Renal pelvis (tissue), 12 donors: ENCODE data around the gene SORBS1. TPM values are rescaled to one million over a fixed set of nuclear protein-coding genes. Genes with fewer than 3 reads are reported as not detected.

ENCODE experiments used
- DNase-seq: peaks from one replicate; pipeline ENCODE4 v3.0.0-alpha.2; 2013
- long read RNA-seq, 16 experiments: transcript quantifications; one replicate each; lab custom pipeline, GENCODE V29; 2026
- polyA plus RNA-seq, 3 donors: library from polyadenylated mRNA; unstranded; fragments of 120-200 nt; gene quantifications; one replicate each; pipeline ENCODE4 v1.2.1, GENCODE V29; 2013; ENCODE audit not compliant: insufficient read length in 3 of 3

Gene SORBS1
- 10 to 100 TPM; 27.0 to 35.1 (median 28.2) TPM for polyA plus RNA-seq
- long read RNA-seq, donor 1, result 0 reads
- long read RNA-seq, donor 2, result 0 reads
- long read RNA-seq, donor 3, full-length matches to known transcripts, result 1 of 1 reads
- long read RNA-seq, donor 3, partial matches to known transcripts, result 0 of 1 reads
- long read RNA-seq, donor 3, other reads (novel, unspliced or antisense), result 0 of 1 reads
- long read RNA-seq, donor 4, result 0 reads
- long read RNA-seq, donor 5, result 0 reads
- long read RNA-seq, donor 6, result 0 reads
- long read RNA-seq, donor 7, result 0 reads
- long read RNA-seq, donor 8, result 0 reads
- long read RNA-seq, donor 9, result 0 reads
- long read RNA-seq, donor 10, full-length matches to known transcripts, result 1 of 1 reads
- long read RNA-seq, donor 10, partial matches to known transcripts, result 0 of 1 reads
- long read RNA-seq, donor 10, other reads (novel, unspliced or antisense), result 0 of 1 reads
- long read RNA-seq, donor 11, partial matches to known transcripts, result 6 of 6 reads
- long read RNA-seq, donor 11, other reads (novel, unspliced or antisense), result 0 of 6 reads
- long read RNA-seq, donor 12, result 0 reads
- long read RNA-seq, donor 13, result 0 reads
- long read RNA-seq, donor 14, result 0 reads
- long read RNA-seq, donor 15, result 0 reads
- long read RNA-seq, donor 16, result 0 reads

DNA sequence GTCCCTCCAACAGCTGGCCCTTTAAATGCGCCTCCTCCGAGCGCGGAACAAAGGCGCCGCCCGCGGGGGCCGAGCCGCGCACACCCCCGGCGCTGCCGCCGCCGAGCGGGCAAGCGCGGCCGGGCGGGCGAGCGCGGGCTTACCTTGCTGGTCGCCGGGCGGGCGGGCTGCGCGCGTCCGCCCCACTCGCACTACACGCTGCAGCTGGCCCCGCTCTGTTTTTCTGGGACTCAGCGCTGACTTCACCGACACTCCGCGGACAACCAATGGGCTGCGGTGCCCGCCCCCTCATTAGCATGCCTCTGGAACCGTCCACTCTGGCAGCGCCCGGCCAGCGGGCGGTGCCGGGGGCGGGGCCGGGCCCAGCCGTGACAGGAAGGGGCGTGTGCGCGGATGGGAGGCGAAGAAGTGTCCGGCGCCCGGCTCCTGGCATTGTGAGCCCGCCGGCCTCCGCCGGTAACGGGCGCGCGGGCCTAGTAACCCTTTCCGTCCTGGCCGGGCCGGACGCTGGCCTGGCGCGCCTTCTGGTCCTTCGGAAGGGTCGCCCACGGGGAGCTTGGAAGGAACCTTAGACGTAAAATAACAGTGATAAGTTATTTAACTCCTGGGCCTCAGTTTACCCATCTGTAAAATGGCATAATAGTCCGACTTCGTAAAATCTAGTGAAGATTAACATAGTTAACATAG, at the start of gene SORBS1:
SORBS1 (minus strand) TSS at position 195 of the 687 bp plus-strand sequence. CDS start 120,236 bp downstream, outside the sequence.
- DNase-seq, result peak; percentile 97

DNA sequence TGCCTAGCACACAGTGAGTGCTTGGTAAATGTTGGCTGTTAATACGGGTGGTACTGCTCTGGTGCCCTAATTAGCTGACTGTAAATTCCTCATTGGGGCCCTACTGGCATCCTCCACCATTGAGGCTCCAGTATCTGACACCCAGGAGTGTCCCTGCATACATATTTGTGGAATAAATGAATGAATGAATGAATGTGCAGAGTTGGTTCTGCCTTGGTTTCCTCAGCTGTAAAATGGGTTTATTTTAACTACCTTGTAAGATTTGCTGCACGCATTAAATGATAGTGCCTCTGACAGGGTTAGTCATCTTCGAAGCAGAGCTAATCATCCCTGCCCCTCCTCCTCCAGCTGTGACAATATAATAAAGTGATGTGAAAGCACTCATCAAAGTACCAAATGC, 49.6 kb upstream of the SORBS1 start:
- no peak for DNase-seq

DNA sequence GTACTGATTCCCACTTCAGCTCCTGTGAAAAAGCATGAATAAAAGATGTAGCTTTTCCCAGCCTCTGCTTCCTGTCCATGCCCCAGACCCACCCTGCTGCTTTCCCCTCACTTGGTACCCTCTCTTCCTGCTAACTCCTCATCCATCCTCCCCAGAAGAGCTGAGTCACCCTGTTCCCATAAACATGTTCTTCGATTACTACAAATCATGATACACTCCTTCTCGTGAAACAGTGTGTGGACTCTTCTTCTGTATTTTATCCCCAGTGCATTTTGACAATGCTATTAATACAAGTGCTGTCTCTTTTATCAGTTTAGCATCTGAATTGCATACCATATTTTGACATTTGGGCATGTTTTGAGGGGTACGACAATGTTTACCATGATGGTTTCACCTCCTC, 45.8 kb upstream of the SORBS1 start:
- no peak for DNase-seq

DNA sequence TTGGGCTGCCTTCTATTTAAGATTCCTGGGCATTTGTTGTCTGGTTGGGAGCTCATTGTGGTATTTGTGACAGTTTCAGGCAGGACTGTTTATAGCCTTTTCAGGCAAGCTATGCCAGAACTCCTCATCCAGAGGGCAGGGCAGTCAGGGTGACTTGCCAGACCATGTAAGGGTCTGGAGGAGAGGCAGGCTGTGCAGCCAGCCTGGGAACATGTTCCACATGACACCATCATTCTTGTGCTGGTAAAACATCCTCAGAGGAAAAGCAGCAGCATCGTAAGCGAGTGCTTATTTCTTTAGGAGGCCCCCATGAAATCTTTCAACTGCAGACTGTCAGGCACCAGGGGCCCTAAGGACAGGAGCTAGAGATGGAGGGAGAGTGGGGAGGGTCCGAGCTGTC, 44.0 kb upstream of the SORBS1 start:
- DNase-seq, result no peak

DNA sequence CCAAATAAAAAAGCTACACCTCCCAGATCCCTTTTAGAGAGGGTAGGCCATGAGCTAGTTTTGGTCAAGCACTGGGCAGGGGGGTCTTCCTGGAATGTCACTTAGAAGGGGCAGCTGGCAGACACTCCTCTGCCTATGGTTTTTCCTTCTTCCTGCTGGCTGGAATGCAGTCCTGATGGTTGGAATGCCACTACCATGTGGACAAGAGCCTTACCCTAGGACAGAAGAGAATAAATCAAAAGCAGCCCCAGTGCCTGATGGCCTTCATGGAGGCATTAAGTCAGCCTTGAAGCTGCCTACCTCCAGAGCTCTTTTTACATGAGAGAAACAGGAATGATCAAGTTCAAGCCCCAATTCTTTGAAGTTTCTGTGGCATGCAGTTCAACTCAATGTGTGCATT, 43.5 kb upstream of the SORBS1 start:
- no peak for DNase-seq

DNA sequence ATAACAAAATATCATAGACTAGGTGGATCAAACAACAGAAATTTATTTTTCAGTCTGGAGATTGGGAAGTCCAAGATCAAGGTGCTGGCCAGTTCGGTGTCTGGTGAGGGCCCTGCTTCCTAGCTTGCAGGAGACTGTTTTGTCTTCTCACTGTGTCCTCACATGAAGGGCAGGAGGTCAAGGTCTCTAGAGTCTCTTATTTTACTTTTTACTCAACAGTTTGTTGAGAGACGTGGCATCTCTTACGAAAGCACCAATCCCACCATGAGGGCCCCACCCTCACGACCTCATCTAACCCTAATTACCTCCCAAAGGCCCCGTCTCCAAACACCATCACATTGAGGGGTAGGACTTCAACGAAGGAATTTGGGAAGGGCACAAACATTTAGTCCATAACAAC, 41.2 kb upstream of the SORBS1 start:
- DNase-seq, result no peak

DNA sequence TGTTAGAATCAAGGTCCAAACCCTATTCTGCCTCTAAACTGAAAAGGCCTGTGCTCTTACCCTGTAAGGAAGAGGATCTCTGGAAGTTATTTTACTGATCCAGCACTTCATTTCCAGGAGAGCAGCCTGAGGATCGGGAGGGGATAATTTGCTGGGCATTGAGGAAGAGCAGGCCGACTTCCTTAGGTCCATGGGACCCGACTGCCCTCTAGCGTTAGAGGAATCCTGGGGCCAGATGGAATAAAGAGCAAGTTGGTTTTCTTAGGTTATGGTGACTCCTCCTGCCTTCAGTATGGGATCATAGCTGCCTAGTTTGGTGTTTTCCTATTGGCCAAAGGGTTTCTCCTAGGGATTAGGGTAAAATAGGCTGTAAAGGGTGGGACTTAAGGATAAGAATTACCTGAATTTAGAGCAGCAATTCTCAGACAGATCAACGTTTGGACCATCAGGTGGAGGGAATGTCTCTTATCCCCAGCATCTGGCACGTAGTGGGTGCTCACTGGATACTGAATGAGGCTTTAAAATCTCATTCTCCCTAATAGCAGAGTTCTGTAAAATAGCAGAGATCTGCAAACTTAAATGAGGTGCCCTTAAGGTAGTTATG, 40.0 kb upstream of the SORBS1 start:
- peak; percentile 92 for DNase-seq

DNA sequence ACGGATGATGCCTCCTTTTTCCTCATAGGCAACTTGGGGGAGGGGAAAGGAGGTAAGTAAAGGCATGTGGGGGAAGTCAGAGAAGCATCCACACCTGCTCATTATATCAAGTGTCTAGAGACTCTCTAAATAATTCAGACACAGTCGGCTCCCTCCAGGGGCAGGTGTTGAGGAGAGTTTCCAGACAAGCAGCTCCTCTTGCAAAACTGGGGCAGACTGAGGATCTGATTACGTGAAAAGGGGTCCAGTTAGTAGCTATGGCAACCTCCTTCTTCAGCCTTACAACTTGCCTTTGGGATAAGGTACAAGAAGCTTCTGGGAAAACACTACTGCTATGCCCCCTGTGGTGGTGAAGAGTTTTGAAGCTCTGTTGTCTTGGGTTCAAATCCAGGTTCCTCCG, 39.0 kb upstream of the SORBS1 start:
- no peak for DNase-seq

DNA sequence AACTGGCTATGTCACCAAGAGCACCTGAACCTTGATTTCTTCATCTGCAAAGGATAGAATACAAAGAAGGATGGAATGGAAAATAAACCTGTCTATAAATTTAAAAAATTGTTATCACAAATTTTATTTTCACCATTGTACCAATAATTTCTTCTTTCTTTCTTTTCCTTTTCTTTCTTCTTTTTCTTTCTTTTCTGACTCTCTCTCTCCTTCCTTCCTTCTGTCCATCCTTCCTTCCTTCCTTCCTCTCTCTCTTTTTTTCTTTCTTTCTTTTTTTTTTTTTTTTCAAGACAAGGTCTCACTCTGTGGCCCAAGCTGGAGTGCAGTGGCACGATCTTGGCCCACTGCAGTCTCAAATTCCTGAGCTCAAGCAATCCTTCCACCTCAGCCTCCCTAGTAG, 36.6 kb upstream of the SORBS1 start:
- no peak for DNase-seq

DNA sequence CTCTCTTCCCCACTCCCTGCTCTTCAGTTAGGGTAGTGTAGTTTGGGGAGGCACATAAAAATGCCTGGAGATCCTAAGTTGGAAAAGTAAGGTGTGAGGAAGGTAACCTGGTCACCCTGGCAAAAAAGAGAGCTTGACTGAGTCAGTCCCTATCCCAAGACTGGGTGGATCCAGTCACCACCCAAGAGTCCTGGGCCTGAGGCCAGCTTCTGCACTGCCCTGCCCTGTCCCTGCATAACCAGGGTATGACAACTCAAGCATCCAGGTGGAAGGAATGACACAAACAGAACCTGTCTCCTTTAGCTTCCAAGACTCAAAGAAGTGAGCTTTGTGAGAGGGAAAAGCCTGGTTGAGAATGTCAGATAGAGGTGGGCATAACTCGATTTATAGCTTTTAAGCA, 26.9 kb upstream of the SORBS1 start:
- DNase-seq, result no peak

DNA sequence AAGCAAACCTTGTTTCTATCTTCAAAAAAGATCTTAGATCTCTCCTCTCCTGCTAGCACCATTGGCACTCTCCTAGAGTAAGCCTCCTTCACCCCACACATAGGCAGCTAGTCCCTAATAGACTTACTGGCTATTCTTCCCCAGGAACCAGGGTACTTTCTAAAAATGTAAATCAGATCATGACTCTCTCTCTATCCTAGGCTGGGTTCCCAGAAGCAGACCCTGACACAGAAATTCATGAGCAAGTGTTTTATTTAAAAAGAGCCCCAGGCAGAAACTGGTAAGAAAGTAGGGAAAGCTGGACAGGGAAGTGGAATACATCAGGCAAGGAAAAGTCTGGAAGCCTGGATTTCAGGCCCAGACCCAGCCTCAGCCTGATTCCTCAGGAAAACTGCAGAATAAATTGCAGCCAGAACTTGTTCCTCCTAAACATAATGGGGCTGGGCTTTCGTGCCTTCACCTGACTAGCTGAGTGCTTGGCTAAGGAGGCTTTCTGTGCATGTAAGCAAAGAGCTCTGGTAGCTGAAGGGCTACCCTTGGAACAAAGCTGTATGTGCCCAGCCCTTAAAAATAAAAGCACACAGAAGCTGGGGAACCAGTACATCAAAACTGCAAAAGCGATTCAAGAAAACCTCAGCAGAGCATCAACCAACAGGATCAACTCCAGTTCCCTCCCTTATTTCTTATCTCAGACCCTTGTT, 18.8 kb upstream of the SORBS1 start:
- DNase-seq, result no peak

DNA sequence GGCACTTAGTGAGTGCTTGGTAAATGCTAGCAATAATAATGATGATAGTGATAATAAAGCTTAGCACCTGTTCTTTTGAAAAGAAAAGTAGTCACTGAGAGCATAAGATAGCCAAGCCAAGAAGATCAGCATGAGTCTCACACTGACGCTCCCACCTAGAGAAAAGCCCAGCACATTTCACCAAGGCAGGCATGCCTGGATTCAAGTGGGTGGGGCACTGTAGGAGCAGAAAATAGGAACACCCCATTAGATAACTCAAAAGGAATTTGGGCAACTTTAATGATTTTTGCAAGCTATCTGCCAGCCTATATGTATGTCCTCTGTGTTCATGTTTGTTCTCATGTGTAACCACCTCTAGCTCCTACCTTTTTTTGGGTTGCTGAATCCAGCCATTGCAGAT, 18.1 kb upstream of the SORBS1 start:
- DNase-seq, result no peak

DNA sequence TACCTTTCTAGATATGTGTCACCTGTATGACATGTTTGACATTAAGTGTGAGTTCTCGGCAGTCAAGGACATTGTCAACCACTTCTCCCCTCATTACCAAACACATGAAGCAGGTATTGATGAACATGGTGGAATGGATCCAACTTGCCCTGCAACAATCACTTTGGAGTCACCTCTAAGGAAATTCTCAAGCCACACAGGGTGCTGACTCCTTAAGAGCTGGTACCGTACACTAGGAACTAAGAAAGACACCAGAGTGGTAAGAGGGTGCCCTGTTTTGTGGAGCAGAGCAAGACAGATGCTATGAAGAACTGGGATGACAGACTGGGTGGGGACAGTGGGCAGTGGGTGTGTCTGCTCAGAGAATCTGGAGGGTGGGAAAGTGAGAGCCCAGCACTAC, 17.4 kb upstream of the SORBS1 start:
- DNase-seq, result no peak

DNA sequence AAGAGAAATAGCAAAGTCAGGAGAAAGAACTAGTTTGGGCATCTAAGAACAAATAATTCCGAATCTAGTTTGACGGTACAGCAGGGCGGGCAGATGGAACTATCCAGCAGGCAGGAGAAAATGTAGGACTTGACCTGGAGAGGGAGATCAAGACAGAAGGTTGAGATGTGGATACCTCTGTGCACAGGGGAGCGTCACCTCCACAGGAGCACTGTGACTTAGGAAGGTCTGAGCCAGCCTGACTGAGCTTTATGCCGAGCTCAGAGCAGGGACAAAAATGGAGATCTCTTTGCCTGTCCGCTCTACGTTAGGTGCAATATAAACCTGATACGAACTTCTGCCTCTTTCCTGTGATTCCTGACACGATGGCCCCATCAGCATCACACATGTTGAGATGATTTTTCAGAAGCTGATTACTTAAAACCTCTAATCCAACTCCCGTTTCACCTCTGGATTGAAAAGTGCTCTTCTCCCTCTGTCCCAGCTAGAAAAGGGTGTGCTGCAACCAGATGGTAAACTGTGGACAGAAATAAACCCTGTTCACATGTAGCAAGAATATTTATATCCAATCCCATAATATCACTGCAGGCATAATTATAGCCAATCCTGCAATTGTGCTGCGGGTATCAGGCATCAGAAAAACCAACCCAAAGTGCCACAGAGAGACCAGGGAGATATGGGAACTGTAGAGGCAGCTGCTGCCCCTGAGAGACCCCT, 13.6 kb upstream of the SORBS1 start:
- DNase-seq, result no peak

DNA sequence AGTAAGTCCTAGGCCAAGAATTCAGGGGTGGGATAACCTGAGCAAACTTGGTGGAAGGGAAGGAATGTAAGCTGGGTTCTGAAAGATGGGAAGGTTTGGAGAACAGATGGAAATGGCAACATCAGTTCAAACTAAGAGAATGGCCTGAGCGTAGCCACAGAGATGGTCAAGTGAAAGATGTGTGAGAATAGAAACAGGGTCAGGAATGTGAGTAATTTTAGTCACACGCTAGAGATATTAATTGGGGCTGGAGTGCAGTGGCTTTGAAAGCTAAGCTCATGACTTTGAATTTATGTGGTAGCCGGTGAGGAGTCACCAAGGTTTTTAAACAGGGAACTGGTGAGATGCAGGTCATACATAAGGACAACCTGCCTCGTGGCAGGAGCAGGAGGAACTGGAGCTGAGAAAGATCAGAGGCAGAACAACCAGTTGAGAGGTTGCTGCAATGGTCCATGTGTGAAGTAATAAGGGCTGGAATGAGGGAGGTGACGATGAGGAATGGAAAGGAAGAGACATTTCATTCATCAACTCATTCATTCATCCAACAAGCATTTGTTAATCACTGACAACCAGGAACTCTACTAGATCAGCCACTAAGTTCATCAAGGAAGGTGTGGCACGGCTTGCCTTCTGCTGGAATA, 12.9 kb upstream of the SORBS1 start:
- DNase-seq, result no peak

DNA sequence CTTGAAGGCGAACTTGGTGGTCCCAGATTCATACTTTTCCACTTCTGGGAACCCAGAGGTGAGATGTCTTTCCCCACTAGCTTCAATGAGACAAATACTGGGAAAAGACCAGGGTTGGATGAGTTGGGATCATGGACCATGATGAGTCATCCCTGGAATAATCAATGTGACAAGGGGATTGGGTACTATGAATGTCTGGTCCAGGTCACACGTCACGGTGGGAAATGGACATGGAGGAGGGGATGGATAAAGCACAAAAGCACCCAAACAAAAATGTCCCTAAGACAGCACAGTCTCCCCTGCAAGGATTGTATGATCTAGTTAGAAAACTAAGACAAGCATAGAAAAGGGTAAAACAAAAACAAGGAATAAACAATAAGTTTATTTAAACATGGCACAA, 12.4 kb upstream of the SORBS1 start:
- DNase-seq, result no peak

DNA sequence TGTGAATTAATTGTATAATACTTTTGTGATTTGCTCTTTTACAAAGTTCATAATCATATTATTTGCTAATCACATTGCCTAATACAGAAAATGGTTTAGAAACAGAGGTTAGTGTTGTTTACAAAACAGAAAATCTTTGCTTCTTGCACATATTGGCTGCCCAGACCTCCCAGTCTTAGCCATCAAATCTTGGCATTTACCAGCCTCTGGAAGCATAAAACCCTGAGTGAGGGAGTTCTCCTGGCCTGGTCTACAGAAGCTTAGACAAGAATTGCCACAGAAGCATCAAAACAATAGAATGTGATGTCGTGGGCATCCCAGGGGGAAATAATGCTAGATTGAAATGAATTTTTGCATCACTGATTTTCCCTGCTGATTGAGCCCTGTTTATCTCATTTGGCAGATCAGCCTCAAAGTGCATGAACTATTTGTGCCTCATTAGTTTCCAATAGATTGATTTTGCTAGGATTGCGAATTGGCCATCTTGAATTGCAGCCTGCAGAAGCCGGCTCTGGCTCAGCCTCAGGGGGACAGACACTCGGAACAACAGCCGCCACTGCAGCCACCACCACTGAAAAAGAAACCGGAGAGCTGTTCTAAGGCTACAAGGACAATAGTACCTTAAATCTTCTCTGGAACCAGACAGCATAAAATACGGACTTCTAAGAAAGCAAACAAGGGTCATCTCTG, 11.1 kb upstream of the SORBS1 start:
- DNase-seq, result no peak

DNA sequence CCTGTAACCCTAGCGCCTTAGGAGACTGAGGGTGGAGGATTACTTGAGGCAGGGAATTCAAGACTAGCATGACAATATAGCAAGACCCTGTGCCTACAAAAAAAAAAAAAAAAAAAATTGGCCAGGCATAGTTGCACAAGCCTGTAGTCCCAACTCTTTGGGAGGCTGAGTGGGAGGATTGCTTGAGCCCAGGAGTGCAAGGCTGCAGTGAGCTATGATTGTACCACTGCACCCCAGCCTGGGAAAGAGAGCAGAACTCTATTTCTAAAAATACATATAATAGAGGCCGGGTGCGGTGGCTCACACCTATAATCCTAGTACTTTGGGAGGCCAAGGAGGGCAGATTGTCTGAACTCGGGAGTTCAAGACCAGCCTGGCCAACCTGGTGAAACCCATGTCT, 10.2 kb upstream of the SORBS1 start:
- no peak for DNase-seq

DNA sequence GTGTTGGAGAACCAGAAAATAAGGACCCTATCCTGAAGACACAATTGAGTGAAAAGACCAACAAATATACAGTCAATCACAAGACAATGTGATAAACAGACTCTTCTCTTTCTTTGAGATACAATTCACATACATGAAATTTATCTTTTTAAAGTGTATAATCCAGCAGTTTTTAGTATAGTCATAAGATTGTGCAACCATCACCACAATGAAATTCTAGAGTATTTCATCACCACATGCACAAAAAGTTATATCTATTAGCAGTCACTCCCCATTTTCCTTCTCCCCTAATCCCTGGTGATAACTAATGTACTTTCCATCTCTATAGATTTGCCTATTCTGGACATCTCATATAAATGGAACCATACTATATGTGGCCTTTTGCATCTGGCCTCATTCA, 8.2 kb upstream of the SORBS1 start:
- DNase-seq, result no peak
